Astrocyte of the spinal cord (primary cell): ENCODE data around the gene RCC2.
"Not testable (repeated sequence)": the region's sequence is repeated elsewhere in the genome, so short reads cannot be mapped to it uniquely, and the experiment has no call there.

ENCODE experiments used
- DNase-seq: peaks from one replicate; pipeline ENCODE4 v3.0.0; 2011; ENCODE audit warnings: low read depth, low spot score
- H3K4me3 ChIP-seq: 2 replicates; pipeline ENCODE4 v1.5.1; 2011; ENCODE audit warnings: low read depth, mild to moderate bottlenecking, low read length, moderate library complexity
- in situ Hi-C: cut with HindIII; loops from 2 replicates; pipeline ENCODE4 v1.10.0; 2017; ENCODE audit warnings: low sequenced_read_pairs
- TF ChIP-seq, protein P1 (sequence below): IDR thresholded peaks from 2 replicates; pipeline ENCODE4 v1.5.1; 2012; ENCODE audit warnings: low read depth, mild to moderate bottlenecking, low read length, inconsistent platforms

Gene RCC2

DNA sequence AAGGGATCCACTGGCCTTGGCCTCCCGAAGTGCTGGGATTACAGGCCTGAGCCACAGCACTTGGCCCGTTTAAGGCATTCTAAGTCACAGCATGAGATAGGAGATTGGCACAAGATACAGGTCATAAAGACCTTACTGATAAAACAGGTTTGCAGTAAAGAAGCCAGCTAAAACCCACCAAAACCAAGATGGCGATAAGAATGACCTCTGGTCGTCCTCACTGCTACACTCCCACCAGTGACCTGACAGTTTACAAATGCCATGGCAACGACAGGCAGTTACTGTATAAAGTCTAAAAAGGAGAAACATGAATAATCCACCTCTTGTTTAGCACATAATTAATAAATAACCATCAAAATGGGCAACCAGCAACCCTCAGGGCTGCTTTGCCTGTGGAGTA, 33.3 kb upstream of the RCC2 start:
- H3K4me3 ChIP-seq, result no peak overlapping the region
- TF ChIP-seq, protein P1, sequence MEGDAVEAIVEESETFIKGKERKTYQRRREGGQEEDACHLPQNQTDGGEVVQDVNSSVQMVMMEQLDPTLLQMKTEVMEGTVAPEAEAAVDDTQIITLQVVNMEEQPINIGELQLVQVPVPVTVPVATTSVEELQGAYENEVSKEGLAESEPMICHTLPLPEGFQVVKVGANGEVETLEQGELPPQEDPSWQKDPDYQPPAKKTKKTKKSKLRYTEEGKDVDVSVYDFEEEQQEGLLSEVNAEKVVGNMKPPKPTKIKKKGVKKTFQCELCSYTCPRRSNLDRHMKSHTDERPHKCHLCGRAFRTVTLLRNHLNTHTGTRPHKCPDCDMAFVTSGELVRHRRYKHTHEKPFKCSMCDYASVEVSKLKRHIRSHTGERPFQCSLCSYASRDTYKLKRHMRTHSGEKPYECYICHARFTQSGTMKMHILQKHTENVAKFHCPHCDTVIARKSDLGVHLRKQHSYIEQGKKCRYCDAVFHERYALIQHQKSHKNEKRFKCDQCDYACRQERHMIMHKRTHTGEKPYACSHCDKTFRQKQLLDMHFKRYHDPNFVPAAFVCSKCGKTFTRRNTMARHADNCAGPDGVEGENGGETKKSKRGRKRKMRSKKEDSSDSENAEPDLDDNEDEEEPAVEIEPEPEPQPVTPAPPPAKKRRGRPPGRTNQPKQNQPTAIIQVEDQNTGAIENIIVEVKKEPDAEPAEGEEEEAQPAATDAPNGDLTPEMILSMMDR, result no peak
- in situ Hi-C loops, result no loop called here
- DNase-seq, result no peak

DNA sequence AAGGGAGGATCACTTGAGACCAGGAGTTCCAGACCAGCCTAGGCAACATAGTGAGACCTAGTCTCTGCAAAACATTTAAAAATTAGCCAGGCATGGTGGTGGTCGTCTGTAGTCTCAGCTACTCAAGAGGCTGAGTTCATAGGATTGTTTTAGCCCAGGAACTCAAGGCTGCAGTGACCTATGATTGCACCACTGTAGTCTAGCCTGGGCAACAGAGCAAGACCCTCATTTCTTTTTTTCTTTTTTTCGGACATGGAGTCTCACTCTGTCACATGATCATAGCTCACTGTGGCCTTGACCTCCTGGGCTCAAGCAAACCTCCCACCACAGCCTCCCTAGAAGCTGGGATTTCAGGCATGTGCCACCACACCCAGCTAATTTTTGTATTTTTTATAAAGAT, 31.9 kb upstream of the RCC2 start:
- in situ Hi-C loops, result no loop called here
- no peak overlapping the region for H3K4me3 ChIP-seq
- TF ChIP-seq, protein P1, result no peak
- no peak for DNase-seq

DNA sequence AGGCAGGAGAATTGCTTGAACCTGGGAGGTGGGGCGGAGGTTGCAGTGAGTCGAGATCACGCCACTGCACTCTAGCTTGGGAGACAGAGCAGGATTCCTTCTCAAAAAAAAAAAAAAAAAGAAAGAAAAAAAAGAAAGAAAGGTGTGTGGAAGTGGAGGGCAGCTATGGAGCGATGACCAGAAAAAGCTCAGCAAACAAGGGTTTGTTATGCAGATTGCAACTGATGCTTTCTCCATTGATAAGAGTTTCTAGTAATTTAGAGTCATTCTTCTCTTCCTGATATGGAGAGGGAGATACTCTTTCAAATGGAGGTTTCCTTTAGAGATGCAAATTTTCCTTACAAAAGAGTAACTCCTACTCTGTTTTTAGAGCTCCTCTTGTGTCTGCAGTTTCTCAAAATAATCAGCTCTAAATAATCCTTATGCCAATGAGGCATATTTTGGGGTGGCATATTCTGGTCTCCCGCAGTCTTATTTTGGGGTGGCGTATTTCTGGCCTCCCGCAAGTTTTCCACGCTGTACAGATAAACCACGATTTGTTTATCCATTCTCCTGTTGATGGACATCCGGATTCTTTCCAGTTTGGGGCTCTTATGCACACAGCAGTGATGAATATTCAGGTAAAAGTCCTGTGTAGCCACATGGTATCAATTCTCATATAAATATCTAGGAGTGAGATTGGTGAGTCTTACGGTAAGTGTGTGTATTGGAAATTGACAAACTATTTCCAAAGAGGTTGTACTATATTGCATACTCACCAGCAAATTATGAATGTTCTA, 30.7 kb upstream of the RCC2 start:
- DNase-seq, result no peak
- in situ Hi-C loops, result no loop called here
- no peak overlapping the region for H3K4me3 ChIP-seq
- TF ChIP-seq, protein P1, result no peak

DNA sequence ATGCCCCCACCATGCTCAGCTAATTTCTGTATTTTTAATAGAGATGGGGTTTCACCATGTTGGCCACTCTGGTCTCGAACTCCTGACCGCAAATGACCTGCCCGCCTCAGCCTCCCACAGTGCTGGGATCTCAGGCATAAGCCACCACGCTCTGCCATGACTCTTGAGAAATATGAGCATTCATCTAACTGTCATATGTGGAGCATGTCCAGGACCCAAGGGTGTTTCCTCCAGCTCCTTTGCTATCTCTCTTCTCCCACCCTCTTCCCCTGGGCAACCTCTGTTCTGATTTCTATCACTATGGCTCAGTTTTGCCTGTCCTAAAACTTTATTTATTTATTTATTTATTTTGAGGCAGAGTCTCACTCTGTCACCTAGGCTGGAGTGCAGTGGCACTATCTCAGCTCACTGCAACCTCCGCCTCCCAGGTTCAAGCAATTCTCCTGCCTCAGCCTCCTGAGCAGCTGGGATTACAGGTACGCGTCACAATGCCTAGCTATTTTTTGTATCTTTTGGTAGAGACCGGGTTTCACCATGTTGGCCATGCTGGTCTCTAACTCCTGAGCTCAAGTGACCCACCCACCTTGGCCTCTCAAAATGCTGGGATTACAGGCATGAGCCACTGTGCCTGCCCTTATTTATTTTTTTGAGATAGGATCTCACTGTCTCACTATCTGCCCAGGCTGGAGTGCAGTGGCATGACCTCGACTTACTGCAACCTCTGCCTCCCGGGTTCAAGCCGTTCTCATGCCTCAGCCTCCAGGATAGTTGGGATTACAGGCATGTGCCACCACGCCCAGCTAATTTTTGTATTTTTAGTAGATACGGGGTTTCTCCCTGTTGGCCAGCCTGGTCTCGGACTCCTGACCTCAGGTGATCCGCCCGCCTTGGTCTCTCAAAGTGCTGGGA, 29.1 kb upstream of the RCC2 start:
- H3K4me3 ChIP-seq, DNase-seq, in situ Hi-C loops: not testable (repeated sequence)

DNA sequence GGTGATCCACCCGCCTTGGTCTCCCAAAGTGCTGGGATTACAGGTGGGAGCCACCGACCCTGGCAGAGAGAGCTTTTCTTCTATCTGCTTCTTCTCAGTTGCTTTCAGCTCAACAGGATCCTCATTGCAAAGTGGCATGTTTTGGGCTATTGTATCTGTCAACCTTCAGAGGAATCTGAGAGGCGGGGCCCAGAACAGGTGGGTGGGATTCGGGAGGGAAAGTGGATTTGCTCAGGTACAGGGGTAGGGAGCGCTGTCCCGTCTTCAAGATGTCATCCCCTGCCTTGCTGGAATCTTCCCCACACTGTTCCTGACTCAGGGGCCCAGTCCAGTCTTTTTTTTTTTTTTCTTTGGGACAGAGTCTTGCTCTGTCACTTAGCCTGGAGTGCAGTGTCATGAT, 26.9 kb upstream of the RCC2 start:
- no peak for DNase-seq
- in situ Hi-C loops, result no loop called here
- H3K4me3 ChIP-seq, result no peak overlapping the region
- TF ChIP-seq, protein P1, result no peak

DNA sequence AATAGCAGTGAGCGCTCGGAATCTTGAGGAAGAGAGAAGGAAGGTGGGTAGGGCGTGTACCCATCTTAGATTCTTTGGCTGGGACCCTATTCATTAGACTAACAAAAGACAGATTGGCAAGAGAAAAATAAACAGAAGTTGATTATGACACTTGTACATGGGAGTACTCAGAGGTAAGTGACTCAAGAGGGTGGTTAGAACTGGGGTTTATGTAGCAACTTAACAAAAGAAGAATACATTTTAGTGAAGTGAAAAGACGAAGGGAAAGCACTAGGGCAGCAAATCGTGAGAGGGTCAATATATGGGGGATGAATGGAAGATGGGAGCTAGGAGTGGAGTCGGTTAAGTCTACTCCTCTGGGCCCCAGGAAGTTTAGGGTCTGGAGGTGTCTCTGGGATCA, 25.8 kb upstream of the RCC2 start:
- TF ChIP-seq, protein P1, result no peak
- in situ Hi-C loops, result no loop called here
- no peak for DNase-seq
- no peak overlapping the region for H3K4me3 ChIP-seq

DNA sequence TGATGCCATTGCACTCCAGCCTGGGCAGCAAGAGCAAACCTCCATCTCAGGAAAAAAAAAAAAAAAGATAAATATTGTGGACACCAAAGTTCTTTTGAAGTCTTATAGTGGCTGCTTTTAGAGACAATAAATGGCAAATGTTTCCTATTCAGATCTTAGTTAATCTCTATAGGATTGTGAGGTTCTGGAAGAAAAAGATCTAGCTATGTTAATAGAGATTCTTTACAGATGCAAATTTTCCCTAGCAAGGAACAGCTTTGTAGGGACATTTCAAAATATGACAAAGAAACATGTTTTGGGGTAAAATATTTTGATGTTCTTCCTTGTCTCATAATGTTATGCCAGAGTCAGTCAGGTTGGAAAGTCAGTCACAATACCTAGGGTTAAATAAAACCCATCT, 24.5 kb upstream of the RCC2 start:
- TF ChIP-seq, protein P1, result no peak
- no peak overlapping the region for H3K4me3 ChIP-seq
- in situ Hi-C loops, result no loop called here
- no peak for DNase-seq
